ENCODE results near the gene SLC22A12.

Gene SLC22A12

DNA sequence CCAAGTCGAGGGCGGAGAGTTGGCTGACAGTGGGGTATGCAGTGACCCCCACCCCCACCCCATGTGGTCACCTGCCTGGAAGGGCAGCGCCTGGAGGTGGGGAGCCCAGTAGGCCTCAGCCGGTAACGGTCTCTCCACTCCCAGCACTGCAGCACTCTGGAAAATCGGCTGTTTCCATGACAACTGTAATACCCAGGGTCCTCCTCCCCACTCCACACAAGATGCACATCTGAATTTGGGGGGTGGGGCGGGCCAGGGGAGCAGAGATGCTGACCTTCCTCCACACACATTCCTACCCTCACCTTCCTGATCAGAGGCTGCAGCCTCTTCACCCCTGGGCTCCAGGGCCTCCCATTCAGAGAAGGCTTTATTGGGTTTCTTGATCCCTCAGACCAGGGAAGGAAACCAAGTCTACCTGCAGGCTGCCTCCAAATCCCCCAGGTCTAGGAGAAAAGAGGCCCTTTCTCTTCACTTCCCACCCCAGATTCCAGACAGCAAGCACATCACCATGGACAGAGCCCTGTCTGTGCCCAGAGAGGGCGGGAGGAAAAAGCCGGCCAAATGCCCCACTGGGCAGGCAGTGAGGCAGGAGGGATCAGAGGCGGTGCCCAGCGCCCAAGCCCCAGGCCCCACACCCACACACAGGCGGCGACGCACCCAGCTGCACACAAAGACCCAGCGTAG is 46.5 kb downstream of the SLC22A12 start:
- no peak overlapping the region for H3K4me3 ChIP-seq (ENCODE audit: control insufficient read depth, low read depth, low read length)
- DNase-seq (ENCODE audit: low read depth), result no peak
- TF ChIP-seq, protein P1, sequence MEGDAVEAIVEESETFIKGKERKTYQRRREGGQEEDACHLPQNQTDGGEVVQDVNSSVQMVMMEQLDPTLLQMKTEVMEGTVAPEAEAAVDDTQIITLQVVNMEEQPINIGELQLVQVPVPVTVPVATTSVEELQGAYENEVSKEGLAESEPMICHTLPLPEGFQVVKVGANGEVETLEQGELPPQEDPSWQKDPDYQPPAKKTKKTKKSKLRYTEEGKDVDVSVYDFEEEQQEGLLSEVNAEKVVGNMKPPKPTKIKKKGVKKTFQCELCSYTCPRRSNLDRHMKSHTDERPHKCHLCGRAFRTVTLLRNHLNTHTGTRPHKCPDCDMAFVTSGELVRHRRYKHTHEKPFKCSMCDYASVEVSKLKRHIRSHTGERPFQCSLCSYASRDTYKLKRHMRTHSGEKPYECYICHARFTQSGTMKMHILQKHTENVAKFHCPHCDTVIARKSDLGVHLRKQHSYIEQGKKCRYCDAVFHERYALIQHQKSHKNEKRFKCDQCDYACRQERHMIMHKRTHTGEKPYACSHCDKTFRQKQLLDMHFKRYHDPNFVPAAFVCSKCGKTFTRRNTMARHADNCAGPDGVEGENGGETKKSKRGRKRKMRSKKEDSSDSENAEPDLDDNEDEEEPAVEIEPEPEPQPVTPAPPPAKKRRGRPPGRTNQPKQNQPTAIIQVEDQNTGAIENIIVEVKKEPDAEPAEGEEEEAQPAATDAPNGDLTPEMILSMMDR (IDR thresholded peaks at IDR 0.05; ENCODE audit: control insufficient read depth, insufficient read depth, low read depth, low read length, missing control alignments), result no peak

DNA sequence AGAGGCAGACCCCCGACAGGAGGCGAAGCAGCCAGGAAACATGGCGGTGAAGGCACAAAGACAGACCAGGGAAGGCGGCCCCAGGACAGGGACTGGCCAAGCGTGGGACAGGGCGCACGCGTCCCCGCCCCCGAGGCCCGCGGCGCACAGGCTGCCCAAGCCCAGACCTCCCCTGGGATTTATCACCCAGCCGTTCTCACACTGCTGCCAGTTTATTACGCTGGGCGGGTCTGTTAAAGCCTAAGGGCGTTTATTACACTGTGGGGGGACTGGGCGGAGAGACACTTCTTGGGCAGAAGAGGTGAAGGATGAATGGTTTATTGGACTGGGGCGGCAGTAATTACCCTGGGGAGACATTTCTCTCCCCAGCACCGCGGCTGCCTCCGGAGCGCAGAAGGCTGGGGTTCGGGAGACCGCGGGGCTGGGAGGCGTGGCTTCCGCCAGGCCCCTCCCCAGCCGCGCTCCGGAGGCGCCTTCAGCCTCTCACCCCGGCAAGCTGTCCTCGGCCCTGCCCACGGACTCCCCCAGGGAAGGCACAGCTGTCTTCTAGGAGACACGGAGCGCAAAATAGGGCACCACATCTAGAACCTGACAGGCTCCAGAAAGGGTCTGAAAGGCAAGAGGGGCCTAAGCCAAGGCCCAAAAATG is 47.1 kb downstream of the SLC22A12 start:
- DNase-seq (ENCODE audit: low read depth), result no peak
- TF ChIP-seq, protein P1 (IDR thresholded peaks at IDR 0.05; ENCODE audit: control insufficient read depth, insufficient read depth, low read depth, low read length, missing control alignments), result no peak
- no peak overlapping the region for H3K4me3 ChIP-seq (ENCODE audit: control insufficient read depth, low read depth, low read length)

DNA sequence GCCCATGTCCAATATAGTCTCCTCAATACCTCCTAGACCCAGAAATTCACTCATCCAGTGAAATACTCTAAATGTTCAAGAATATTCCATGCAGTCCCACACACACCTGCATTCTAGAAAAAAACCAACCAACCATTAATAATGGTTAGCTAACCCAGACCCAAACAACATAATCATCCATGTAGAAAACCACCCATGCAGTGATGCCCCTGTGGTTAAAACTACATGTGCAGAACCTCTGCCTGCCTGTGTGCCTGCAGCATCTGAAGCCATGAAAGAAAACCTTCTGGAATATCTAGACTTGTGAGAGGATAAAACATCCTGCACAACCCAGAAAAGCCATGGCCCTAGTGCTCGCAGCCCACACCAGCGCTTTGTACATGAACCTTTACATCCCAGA is 47.8 kb downstream of the SLC22A12 start:
- DNase-seq (ENCODE audit: low read depth), result no peak
- H3K4me3 ChIP-seq (ENCODE audit: control insufficient read depth, low read depth, low read length), result no peak overlapping the region
- TF ChIP-seq, protein P1 (IDR thresholded peaks at IDR 0.05; ENCODE audit: control insufficient read depth, insufficient read depth, low read depth, low read length, missing control alignments), result no peak

DNA sequence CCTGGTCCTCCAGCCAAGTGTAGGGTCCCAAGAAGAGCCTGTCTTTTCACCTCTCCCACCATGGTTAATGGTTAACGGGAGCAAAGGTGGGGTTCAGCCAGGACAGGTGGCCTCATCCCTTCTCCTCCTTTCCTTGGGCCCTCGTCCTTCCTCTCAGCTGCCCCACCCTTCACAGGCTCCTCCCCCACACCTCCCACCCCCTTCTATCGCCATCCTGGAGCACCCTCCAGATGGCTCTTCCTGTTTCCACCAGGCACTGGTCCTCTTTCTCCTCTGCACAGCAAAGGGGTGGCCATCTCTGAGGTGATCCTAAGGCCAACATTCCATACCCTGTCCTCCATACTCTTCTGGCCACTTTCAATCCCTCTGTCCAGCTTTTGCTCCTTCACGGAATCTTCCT is 48.9 kb downstream of the SLC22A12 start:
- H3K4me3 ChIP-seq (ENCODE audit: control insufficient read depth, low read depth, low read length), result no peak overlapping the region
- TF ChIP-seq, protein P1 (IDR thresholded peaks at IDR 0.05; ENCODE audit: control insufficient read depth, insufficient read depth, low read depth, low read length, missing control alignments), result no peak
- no peak for DNase-seq (ENCODE audit: low read depth)

DNA sequence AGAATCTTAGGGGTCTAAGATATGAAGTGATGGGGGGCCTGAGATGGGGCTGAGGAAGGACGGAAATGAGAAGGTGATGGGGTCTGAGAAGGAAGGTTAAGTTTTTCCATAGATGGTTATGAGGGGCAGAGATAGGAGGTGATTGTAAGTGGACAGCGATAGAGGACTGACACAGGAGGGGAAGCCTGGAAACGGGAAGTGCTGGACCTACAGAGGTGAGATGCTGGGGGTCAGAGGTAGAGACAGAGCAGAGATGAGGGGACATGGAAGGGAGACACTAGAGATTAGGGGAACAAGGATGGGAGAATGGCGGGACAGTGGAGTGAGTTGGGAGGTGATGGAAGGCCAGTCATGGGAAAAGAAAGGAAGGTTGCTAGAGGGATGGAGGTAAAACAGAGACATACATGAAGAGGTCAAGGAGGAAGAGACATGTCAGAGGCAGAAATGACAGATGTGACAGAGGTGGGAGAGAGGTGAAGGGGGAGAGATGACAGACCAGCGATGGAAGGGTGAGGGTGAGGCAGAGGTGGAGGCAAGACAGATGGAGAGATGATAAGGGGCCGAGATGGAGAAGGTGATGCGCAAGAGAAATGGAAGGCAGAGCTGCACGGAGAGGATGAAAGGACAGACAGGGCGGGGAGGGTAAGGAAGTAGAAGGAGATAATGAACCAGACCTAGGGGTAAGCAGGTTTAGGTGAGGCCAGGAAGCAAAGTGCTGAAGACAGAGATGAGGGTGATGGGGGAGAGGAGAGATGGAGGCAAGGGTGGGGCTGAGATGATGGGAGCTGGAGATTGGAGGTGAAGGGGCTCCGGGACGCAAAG is 50.8 kb downstream of the SLC22A12 start:
- no peak overlapping the region for H3K4me3 ChIP-seq (ENCODE audit: control insufficient read depth, low read depth, low read length)
- no peak for DNase-seq (ENCODE audit: low read depth)
- TF ChIP-seq, protein P1 (IDR thresholded peaks at IDR 0.05; ENCODE audit: control insufficient read depth, insufficient read depth, low read depth, low read length, missing control alignments), result no peak

DNA sequence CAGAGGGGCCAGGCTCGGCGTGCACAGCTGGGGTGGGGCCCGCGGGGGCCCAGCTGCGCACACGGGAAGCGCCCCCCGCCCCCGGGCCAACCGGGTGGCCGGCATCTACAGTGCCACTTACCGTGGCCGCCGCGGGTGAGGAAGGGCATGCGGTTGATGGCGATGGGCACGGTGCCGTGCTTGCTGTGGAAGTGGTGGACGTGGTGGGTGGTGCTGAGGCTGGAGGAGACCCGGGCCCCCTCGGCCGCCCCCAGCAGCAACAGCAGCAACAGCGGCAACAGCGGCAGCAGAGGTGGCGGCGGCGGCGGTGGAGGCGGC is 51.4 kb downstream of the SLC22A12 start:
- no peak for DNase-seq (ENCODE audit: low read depth)
- H3K4me3 ChIP-seq (ENCODE audit: control insufficient read depth, low read depth, low read length), result no peak overlapping the region
- TF ChIP-seq, protein P1 (IDR thresholded peaks at IDR 0.05; ENCODE audit: control insufficient read depth, insufficient read depth, low read depth, low read length, missing control alignments), result no peak

Data from AG09309 (cell line).